NCI-H1694 treated with DMSO at 0.1 percent for 48 hours (cell line): ENCODE results near the gene TBC1D24.

Source experiments
- DNase-seq: peaks from one replicate; lab custom pipeline; 2025; lab: John Stamatoyannopoulos, UW

The TBC1D24 gene

GRCh38 chr16:2499454-2499853, 24.5 kb downstream of the TBC1D24 start:
- DNase-seq, result no peak

GRCh38 chr16:2499890-2500429, 25.0 kb downstream of the TBC1D24 start:
- no peak for DNase-seq

GRCh38 chr16:2500430-2500917, 25.5 kb downstream of the TBC1D24 start:
- DNase-seq, result no peak

GRCh38 chr16:2500918-2501750, 26.2 kb downstream of the TBC1D24 start:
- DNase-seq, result peak; percentile 65

- no peak for DNase-seq
Measured at GRCh38 chr16:2501946-2502895, 27.3 kb downstream of the TBC1D24 start.

- DNase-seq, result no peak
Measured at GRCh38 chr16:2505695-2506094, 30.8 kb downstream of the TBC1D24 start.

GRCh38 chr16:2507052-2507659, 32.2 kb downstream of the TBC1D24 start:
- no peak for DNase-seq

- DNase-seq, result no peak
Measured at GRCh38 chr16:2507665-2508064, 32.7 kb downstream of the TBC1D24 start.

GRCh38 chr16:2508722-2509400, 33.9 kb downstream of the TBC1D24 start:
- DNase-seq, result no peak

GRCh38 chr16:2511128-2511800, 36.3 kb downstream of the TBC1D24 start:
- DNase-seq, result no peak

GRCh38 chr16:2511996-2512734, 37.2 kb downstream of the TBC1D24 start:
- no peak for DNase-seq

- no peak for DNase-seq
Measured at GRCh38 chr16:2512735-2513404, 37.9 kb downstream of the TBC1D24 start.

- peak; percentile 55 for DNase-seq
Measured at GRCh38 chr16:2513405-2514332, 38.7 kb downstream of the TBC1D24 start, which contains the start of gene ATP6V0C. TSS of gene ATP6V0C (plus strand) at chr16:2513952. CDS start at chr16:2514104, 152 bp downstream.

- no peak for DNase-seq
Measured at GRCh38 chr16:2514333-2515179, 39.6 kb downstream of the TBC1D24 start.

- no peak for DNase-seq
Measured at GRCh38 chr16:2515180-2515851, 40.4 kb downstream of the TBC1D24 start.

- DNase-seq, result no peak
Measured at GRCh38 chr16:2516391-2517240, 41.7 kb downstream of the TBC1D24 start.
